Kidney (tissue), 14 donors: Measurements from ENCODE around the gene ATXN10. TPM values are rescaled to one million over a fixed set of nuclear protein-coding genes. Genes with fewer than 3 reads are reported as not detected.

Source experiments
- DNase-seq, 5 donors: peaks; one replicate each; pipeline ENCODE4 v3.0.0-alpha.2; 2013 to 2020
- FAIRE-seq: peaks from 2 replicates; lab custom pipeline; 2012; peaks lifted over from hg19 to GRCh38; lab: Jason Lieb, UNC
- H3K27ac ChIP-seq, 2 donors: one replicate each; pipeline ENCODE4 v1.7.0; 2013; ENCODE audit warnings: low read depth in 2 of 2, low read length in 2 of 2, inconsistent platforms in 1 of 2
- H3K27me3 ChIP-seq: one replicate; pipeline ENCODE4 v1.7.1; 2013; ENCODE audit warnings: low read length, inconsistent platforms; ENCODE audit not compliant: control insufficient read depth, insufficient read depth
- H3K36me3 ChIP-seq, 3 donors: one replicate each; pipeline versions ENCODE4 v1.7.0 to v1.7.1; 2013; ENCODE audit warnings: low read length in 3 of 3, control low read depth in 1 of 3, inconsistent platforms in 1 of 3; ENCODE audit not compliant: insufficient read depth in 3 of 3, control insufficient read depth in 2 of 3
- H3K4me1 ChIP-seq, 3 donors: one replicate each; pipeline versions ENCODE4 v1.7.0 to v1.7.1; 2013; ENCODE audit warnings: low read length in 3 of 3, inconsistent platforms in 1 of 3, low read depth in 1 of 3; ENCODE audit not compliant: control insufficient read depth in 2 of 3, insufficient read depth in 2 of 3
- H3K4me3 ChIP-seq, 3 donors: one replicate each; pipeline versions ENCODE4 v1.7.0 to v1.8.1; 2013; ENCODE audit warnings: low read length in 3 of 3, control low read depth in 1 of 3, inconsistent platforms in 1 of 3
- H3K9ac ChIP-seq, 3 donors: one replicate each; pipeline versions ENCODE4 v1.7.0 to v1.7.1; 2013; ENCODE audit warnings: low read length in 3 of 3, control low read depth in 1 of 3, inconsistent platforms in 1 of 3
- H3K9me3 ChIP-seq, 3 donors: one replicate each; pipeline versions ENCODE4 v1.7.0 to v1.7.1; 2013; ENCODE audit warnings: low read length in 3 of 3, control low read depth in 1 of 3, inconsistent platforms in 1 of 3; ENCODE audit not compliant: control insufficient read depth in 2 of 3, insufficient read depth in 1 of 3
- CTCF ChIP-seq: IDR thresholded peaks from 3 replicates; pipeline ENCODE4 v1.5.1; 2012; ENCODE audit warnings: mild to moderate bottlenecking, moderate library complexity, borderline replicate concordance; ENCODE audit not compliant: insufficient read depth; ENCODE audit errors: extremely low read depth
- intact Hi-C: fragments of 100-400 bp; cut with DNase I; formaldehyde crosslinking; loops from one replicate; pipeline ENCODE4 v1.11.1; 2022
- polyA plus RNA-seq: library from polyadenylated mRNA; stranded (reverse); fragments of 350-450 nt; fragmentation: Illumina TruSeq; extraction: RNeasy Lipid Tissue Mini Kit (QIAGEN cat#74804); gene quantifications from one replicate; pipeline ENCODE4 v1.2.3, GENCODE V29; 2014; ENCODE audit warnings: low read depth, low replicate concordance; ENCODE audit not compliant: insufficient read depth
- total RNA-seq: library from RNA; stranded (reverse); fragmentation: NEBNext Ultra II Directional; extraction: Animal tissue kit (Norgen Biotek cat#: 25700); gene quantifications from one replicate; pipeline ENCODE4 v1.2.1, GENCODE V29; 2021
- donor health status: control.
- donor health status: control.
- donor health status: control.
- donor health status: control.
- donor health status: control.
- donor health status: DM: yes; HTN: yes; CAD: no.
- donor health status: Normal renal cell carcinoma (clear cell type).

The ATXN10 gene
- total and polyA plus RNA-seq, 2 donors from 2014 or later: 121 to 142 TPM

GRCh38 chr22:45777852-45778375, 106.3 kb downstream of the ATXN10 start:
- Histone ChIP-seq H3K9me3 (no peaks in the 10 kb centered on the region), H3K4me1 (no peaks in the 10 kb centered on the region), H3K4me3 (no peak overlapping the region), H3K27ac (no peak overlapping the region), H3K9ac (no peak overlapping the region), H3K36me3 (no peaks in the 10 kb centered on the region), H3K27me3 (no peaks in the 10 kb centered on the region)
- no peak for FAIRE-seq
- no peak for TF ChIP-seq CTCF
- intact Hi-C loops: no loop called here
- DNase-seq: no peak

- no peak for FAIRE-seq
- Histone ChIP-seq H3K27ac (no peak overlapping the region), H3K4me3 (no peak overlapping the region), H3K36me3 (no peaks in the 10 kb centered on the region), H3K9me3 (no peaks in the 10 kb centered on the region), H3K4me1 (peaks cover 3 to 6% (median 5%) of the 10 kb centered on the region in 3 donors), H3K27me3 (no peaks in the 10 kb centered on the region), H3K9ac (no peak overlapping the region)
- intact Hi-C loops: no loop called here
- no peak for TF ChIP-seq CTCF
- no peak for DNase-seq
Observed at GRCh38 chr22:45781459-45781858, 109.8 kb downstream of the ATXN10 start.

GRCh38 chr22:45781966-45782365, 110.3 kb downstream of the ATXN10 start:
- Histone ChIP-seq H3K4me3 (no peak overlapping the region), H3K27me3 (no peaks in the 10 kb centered on the region), H3K27ac (no peak overlapping the region), H3K9ac (no peak overlapping the region), H3K4me1 (peaks cover 3 to 6% (median 5%) of the 10 kb centered on the region in 3 donors), H3K36me3 (no peaks in the 10 kb centered on the region), H3K9me3 (no peaks in the 10 kb centered on the region)
- no peak for TF ChIP-seq CTCF
- intact Hi-C loops: no loop called here
- FAIRE-seq (no peak), DNase-seq (no peak)

- no peak for TF ChIP-seq CTCF
- Histone ChIP-seq H3K4me1 (peaks cover 3 to 6% (median 5%) of the 10 kb centered on the region in 3 donors), H3K9me3 (no peaks in the 10 kb centered on the region), H3K36me3 (no peaks in the 10 kb centered on the region), H3K27me3 (no peaks in the 10 kb centered on the region), H3K27ac (no peak overlapping the region), H3K9ac (no peak overlapping the region), H3K4me3 (no peak overlapping the region)
- FAIRE-seq (no peak), DNase-seq (no peak)
- intact Hi-C loops: no loop called here
Observed at GRCh38 chr22:45783021-45783420, 111.4 kb downstream of the ATXN10 start.
